ENCODE measurements around the gene TMC1. TPM values are rescaled to one million over a fixed set of nuclear protein-coding genes. Genes with fewer than 3 reads are reported as not detected.
A peak's percentile ranks its signal among the peaks of the same experiment; 100 is the strongest.

The TMC1 gene
- total and polyA plus RNA-seq, 2 of the 13 experiments (the other 11 are each of a cell fraction or from before 2014, with no cell fraction given): 0.02 to 0.03 TPM

DNA sequence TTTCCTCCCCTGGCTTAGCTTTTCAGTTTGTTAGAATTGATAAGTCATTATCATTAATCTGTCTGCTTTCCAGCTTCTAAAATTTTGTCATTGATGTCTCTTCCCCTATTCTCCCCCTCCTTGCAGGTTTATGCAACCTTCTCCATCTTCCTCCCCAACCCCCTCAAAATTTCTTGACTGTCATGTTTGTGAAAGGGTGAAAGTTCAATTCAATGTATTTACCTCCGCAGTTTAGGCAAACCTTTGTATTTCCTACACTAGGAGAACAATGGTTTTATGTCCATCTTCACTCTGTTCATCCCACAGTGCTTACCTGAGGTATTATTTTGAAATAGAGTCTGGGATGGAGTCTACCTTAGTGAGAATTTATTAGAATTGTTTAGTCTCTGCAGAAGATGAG lies 313.6 kb downstream of the TMC1 start (continued):
- TF ChIP-seq CBX2 (IDR thresholded peaks at IDR 0.05; ENCODE audit: low read depth, low read length): no peak
- no peak for TF ChIP-seq CBX2 (CRISPR knock-in tag; IDR thresholded peaks at IDR 0.05; ENCODE audit: low read depth)
- TF ChIP-seq, protein P1, sequence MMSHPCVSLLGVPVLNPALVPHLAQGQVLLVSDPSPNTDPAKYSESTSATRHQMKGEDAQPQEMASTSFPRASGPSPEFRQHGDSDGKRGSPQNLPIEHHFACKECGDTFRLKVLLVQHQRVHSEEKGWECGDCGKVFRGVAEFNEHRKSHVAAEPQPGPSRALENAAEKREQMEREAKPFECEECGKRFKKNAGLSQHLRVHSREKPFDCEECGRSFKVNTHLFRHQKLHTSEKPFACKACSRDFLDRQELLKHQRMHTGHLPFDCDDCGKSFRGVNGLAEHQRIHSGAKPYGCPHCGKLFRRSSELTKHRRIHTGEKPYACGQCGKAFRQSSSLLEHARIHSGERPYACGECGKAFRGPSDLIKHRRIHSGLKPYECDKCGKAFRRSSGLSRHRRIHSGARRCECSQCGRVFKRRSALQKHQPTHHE (CRISPR knock-in tag; IDR thresholded peaks at IDR 0.05; ENCODE audit: borderline replicate concordance): no peak
- TF ChIP-seq CC2D1A (CRISPR knock-in tag; IDR thresholded peaks at IDR 0.05): no peak
- peak; percentile 50 for TF ChIP-seq TEAD3 (CRISPR knock-in tag; optimal IDR thresholded peaks at IDR 0.05; ENCODE audit: borderline replicate concordance)
- TF ChIP-seq CREB1 (IDR thresholded peaks at IDR 0.05): no peak
- peak; percentile 31; the same call in 1 of the 2 replicates for TF ChIP-seq CREB1 (CRISPR knock-in tag; IDR thresholded peaks at IDR 0.05)
- TF ChIP-seq KLF12 (CRISPR knock-in tag; IDR thresholded peaks at IDR 0.05; ENCODE audit: borderline replicate concordance): no peak
- no peak for TF ChIP-seq SMARCE1 (IDR thresholded peaks at IDR 0.05; ENCODE audit: borderline replicate concordance)
- TF ChIP-seq, protein P2, sequence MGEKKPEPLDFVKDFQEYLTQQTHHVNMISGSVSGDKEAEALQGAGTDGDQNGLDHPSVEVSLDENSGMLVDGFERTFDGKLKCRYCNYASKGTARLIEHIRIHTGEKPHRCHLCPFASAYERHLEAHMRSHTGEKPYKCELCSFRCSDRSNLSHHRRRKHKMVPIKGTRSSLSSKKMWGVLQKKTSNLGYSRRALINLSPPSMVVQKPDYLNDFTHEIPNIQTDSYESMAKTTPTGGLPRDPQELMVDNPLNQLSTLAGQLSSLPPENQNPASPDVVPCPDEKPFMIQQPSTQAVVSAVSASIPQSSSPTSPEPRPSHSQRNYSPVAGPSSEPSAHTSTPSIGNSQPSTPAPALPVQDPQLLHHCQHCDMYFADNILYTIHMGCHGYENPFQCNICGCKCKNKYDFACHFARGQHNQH (CRISPR knock-in tag; IDR thresholded peaks at IDR 0.05): no peak
- TF ChIP-seq, protein P3, sequence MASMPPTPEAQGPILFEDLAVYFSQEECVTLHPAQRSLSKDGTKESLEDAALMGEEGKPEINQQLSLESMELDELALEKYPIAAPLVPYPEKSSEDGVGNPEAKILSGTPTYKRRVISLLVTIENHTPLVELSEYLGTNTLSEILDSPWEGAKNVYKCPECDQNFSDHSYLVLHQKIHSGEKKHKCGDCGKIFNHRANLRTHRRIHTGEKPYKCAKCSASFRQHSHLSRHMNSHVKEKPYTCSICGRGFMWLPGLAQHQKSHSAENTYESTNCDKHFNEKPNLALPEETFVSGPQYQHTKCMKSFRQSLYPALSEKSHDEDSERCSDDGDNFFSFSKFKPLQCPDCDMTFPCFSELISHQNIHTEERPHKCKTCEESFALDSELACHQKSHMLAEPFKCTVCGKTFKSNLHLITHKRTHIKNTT (CRISPR knock-in tag; IDR thresholded peaks at IDR 0.05): no peak
- TF ChIP-seq KDM2A (CRISPR knock-in tag; IDR thresholded peaks at IDR 0.05; ENCODE audit: borderline replicate concordance, low read depth): no peak
- TF ChIP-seq STAG1 (CRISPR knock-in tag; IDR thresholded peaks at IDR 0.05): no peak
- TF ChIP-seq ZNF207 (IDR thresholded peaks at IDR 0.05; ENCODE audit: borderline replicate concordance): no peak
- TF ChIP-seq, protein P4, sequence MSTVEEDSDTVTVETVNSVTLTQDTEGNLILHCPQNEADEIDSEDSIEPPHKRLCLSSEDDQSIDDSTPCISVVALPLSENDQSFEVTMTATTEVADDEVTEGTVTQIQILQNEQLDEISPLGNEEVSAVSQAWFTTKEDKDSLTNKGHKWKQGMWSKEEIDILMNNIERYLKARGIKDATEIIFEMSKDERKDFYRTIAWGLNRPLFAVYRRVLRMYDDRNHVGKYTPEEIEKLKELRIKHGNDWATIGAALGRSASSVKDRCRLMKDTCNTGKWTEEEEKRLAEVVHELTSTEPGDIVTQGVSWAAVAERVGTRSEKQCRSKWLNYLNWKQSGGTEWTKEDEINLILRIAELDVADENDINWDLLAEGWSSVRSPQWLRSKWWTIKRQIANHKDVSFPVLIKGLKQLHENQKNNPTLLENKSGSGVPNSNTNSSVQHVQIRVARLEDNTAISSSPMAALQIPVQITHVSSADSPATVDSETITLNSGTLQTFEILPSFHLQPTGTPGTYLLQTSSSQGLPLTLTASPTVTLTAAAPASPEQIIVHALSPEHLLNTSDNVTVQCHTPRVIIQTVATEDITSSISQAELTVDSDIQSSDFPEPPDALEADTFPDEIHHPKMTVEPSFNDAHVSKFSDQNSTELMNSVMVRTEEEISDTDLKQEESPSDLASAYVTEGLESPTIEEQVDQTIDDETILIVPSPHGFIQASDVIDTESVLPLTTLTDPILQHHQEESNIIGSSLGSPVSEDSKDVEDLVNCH (CRISPR knock-in tag; IDR thresholded peaks at IDR 0.05): no peak
- TF ChIP-seq, protein P5, sequence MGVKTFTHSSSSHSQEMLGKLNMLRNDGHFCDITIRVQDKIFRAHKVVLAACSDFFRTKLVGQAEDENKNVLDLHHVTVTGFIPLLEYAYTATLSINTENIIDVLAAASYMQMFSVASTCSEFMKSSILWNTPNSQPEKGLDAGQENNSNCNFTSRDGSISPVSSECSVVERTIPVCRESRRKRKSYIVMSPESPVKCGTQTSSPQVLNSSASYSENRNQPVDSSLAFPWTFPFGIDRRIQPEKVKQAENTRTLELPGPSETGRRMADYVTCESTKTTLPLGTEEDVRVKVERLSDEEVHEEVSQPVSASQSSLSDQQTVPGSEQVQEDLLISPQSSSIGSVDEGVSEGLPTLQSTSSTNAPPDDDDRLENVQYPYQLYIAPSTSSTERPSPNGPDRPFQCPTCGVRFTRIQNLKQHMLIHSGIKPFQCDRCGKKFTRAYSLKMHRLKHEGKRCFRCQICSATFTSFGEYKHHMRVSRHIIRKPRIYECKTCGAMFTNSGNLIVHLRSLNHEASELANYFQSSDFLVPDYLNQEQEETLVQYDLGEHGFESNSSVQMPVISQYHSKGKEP (CRISPR knock-in tag; IDR thresholded peaks at IDR 0.05): no peak
- no peak for TF ChIP-seq YY1 (IDR thresholded peaks at IDR 0.05; ENCODE audit: insufficient read depth, insufficient replicate concordance, low read depth, low read length)
- peak; percentile 23; the same call in 1 of the 2 replicates for TF ChIP-seq NCOR1 (IDR thresholded peaks at IDR 0.05; ENCODE audit: borderline replicate concordance, low read length)
- no peak for TF ChIP-seq ZNF547 (CRISPR knock-in tag; IDR thresholded peaks at IDR 0.05)
- no peak for TF ChIP-seq ZNF333 (CRISPR knock-in tag; IDR thresholded peaks at IDR 0.05; ENCODE audit: borderline replicate concordance)
- no peak for TF ChIP-seq FOSL1 (CRISPR knock-in tag; IDR thresholded peaks at IDR 0.05; ENCODE audit: borderline replicate concordance)
- no peak for TF ChIP-seq GZF1 (CRISPR knock-in tag; IDR thresholded peaks at IDR 0.05)
- TF ChIP-seq ISL2 (CRISPR knock-in tag; IDR thresholded peaks at IDR 0.05): peak; percentile 45; the same call in 1 of the 2 replicates
- no peak for TF ChIP-seq ZKSCAN1 (IDR thresholded peaks at IDR 0.05; ENCODE audit: low read length)
- TF ChIP-seq XRCC5 (optimal IDR thresholded peaks at IDR 0.05; ENCODE audit: low read length): no peak

Measured in HepG2 (cell line).